GM10248 (cell line): ENCODE data around the gene BAZ1A.

Source experiments
- CTCF ChIA-PET: fragments of 300-600 bp; sonication (Branson Sonifier 250); formaldehyde crosslinking; extraction: SDS; loops from one replicate; lab custom pipeline; 2021; ENCODE audit warnings: antibody characterized with exemption; lab: Yijun Ruan, JAX
- POLR2A ChIA-PET: fragments of 350-650 bp; sonication (Branson Sonifier 250); formaldehyde crosslinking; extraction: SDS; loops from one replicate; lab custom pipeline; 2020; ENCODE audit warnings: antibody characterized with exemption; lab: Yijun Ruan, JAX
- DNase-seq: peaks from one replicate; pipeline ENCODE4 v3.0.0; 2012; ENCODE audit errors: extremely low spot score
- TF ChIP-seq, protein P1 (sequence below): IDR thresholded peaks from 2 replicates; pipeline ENCODE4 v1.5.1; 2012; ENCODE audit warnings: mild to moderate bottlenecking, low read depth; ENCODE audit errors: extremely low read depth, missing control alignments, control extremely low read depth

The BAZ1A gene

DNA sequence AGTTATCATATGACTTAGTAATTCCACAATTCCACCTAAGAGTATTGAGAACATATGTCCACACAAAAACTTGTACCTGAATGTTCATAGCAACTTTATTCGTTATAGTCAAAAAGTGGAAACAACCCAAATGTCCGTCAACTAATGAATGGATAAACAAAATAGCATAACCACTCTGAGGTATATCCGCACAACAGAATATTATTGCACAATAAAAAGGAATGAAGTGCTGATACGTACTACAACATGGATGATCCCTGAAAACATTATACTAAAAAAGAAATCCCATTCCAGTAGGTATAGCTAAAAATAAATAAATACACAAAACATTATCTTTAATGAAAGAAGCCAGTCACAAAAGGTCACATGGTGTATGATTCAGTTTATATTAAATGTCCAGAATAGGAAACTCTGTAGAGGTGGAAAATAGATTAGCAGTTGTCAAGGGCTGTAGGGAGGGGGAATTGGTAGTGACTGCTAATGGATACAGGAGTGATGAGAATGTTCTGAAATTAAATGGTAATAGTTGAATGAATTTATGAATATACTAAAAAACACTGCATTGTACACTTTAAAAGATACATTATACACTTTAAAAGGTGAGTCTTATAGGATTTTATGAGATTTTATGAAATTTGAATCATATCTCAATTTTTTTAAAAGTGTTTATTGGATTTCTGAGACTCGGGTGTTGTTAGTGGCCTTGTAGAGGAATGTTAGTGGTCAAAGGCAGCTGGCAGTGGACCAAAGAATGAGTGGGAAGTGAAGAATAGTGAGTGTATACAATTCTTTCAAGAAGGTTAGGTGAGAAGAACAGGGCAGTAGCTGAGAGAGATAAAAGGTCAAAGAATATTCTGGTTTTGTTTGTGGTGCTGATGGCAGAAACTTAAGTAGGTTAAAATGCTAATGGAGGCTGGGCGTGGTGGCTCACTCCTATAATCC lies 36.3 kb upstream of the BAZ1A start:
- POLR2A ChIA-PET, result no interaction called here
- DNase-seq, result no peak
- TF ChIP-seq, protein P1, sequence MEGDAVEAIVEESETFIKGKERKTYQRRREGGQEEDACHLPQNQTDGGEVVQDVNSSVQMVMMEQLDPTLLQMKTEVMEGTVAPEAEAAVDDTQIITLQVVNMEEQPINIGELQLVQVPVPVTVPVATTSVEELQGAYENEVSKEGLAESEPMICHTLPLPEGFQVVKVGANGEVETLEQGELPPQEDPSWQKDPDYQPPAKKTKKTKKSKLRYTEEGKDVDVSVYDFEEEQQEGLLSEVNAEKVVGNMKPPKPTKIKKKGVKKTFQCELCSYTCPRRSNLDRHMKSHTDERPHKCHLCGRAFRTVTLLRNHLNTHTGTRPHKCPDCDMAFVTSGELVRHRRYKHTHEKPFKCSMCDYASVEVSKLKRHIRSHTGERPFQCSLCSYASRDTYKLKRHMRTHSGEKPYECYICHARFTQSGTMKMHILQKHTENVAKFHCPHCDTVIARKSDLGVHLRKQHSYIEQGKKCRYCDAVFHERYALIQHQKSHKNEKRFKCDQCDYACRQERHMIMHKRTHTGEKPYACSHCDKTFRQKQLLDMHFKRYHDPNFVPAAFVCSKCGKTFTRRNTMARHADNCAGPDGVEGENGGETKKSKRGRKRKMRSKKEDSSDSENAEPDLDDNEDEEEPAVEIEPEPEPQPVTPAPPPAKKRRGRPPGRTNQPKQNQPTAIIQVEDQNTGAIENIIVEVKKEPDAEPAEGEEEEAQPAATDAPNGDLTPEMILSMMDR, result no peak
- CTCF ChIA-PET, result interaction anchor here (1.0 to 1.4 kb wide), 2 partner anchors 11 to 33 kb away, joined by 3 to 4 read pairs; no protein-coding TSS in a partner anchor

DNA sequence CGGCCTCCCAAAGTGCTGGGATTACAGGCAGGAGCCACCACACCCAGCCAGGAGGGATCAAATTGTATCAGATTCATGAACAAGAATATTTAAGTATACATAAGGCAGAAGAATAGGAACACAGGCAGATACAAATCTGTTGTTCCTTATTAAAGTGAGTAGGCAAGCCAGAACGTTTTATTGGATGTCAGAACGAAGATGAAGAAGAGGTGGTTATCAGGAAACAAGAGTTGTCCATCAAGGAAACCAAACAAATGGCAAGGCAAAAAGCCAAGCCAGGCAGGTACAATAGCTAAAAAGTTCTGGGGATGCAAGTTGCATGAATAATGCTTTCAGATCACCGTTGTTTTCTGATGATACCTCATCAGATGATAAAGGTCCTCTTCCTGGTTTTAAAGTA lies 31.1 kb upstream of the BAZ1A start:
- TF ChIP-seq, protein P1, result no peak
- no peak for DNase-seq
- POLR2A ChIA-PET, result no interaction called here
- CTCF ChIA-PET, result no interaction called here

DNA sequence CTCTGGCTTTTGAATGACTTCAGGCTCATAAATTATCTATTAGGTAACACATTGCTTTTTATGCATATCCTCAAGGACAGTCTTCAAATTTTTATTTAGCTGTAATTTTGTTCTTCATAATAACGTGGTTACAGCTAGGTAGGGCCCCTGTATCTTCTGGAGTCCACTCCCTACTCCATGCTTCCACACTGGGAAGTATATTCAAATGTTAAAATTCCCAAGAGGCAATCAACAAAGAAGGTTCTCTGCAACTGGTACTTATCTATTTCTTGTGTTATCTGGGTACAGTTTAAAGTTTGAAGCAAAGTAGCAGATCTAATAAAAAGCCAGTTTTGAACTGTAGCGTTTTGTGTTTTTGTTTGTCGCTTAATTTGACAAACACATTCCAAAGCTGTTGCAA lies 20.1 kb upstream of the BAZ1A start:
- TF ChIP-seq, protein P1, result no peak
- POLR2A ChIA-PET, result no interaction called here
- CTCF ChIA-PET, result interaction anchor here (1.5 kb wide), 1 partner anchor 10 kb away, joined by 3 read pairs; no protein-coding TSS in a partner anchor
- no peak for DNase-seq

DNA sequence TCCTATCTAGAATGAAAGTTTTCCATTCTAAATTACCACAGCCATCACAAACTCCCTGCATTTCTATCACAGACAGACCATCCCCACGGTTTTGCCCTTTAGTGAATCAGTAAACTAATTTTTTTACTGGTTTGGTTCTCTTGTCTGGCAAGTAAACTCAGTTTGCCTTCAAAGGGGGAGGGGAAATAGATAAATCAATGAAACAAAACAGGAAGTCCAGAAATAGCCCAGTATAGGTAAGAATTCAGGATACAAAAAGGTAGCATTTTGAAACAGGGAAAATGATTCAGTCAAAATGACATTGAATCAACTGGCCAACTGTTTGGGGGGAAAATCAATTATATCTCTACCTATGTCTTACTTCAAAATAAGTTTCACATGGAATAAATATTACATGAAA lies 15.8 kb upstream of the BAZ1A start:
- no peak for DNase-seq
- ChIA-PET CTCF (no interaction called here), POLR2A (no interaction called here)
- TF ChIP-seq, protein P1, result no peak

DNA sequence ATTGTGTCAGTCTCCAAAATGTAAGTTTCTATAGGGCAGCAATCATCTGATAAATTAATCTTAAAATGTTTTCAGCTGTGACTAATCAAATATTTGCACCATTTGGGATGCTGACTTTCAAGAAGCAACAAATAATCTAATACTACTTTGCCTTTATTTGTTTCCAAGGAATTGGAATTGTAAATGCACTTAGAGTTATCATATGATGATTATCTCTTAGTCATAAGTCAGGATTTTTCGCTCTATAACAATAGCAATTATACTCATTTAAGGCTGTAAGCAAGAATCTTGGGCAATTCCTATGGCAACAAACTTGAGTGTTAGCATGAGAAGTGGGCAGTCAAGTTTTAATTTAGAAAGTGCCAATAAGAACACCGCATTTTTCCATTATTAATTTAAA lies 13.0 kb upstream of the BAZ1A start:
- ChIA-PET CTCF (interaction anchor here (1.7 kb wide), 1 partner anchor 9 kb away, joined by 4 read pairs; no protein-coding TSS in a partner anchor), POLR2A (no interaction called here)
- TF ChIP-seq, protein P1, result no peak
- DNase-seq, result no peak

DNA sequence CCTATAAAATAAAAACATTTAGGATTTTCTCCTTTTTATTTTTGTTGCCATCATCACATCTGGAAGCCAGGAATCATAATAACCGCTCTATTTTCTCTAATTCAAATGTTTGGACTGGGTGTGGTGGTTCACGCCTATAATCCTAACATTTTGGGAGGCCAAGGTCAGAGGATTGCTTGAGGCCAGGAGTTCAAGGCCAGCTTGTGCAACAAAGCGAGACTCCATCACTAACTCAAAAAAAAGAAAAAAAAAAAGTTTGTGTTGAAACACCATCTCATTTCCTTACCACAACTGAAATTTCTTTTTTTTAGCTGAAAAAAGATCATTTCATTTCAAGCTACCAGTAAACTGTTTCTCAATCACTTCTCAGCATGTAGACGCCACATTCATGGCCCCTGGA lies 8.8 kb upstream of the BAZ1A start:
- ChIA-PET POLR2A (no interaction called here), CTCF (interaction anchor here (1.2 kb wide), 1 partner anchor 161 kb away, joined by 3 read pairs; no protein-coding TSS in a partner anchor)
- TF ChIP-seq, protein P1, result no peak
- no peak for DNase-seq
